Measurements from ENCODE around the gene CNTNAP2.

CNTNAP2 gene

GRCh38 chr7:148332191-148333186 is 2215.9 kb downstream of the CNTNAP2 start:
- Histone ChIP-seq H3K27ac (ENCODE audit: insufficient read depth, low read length, poor library complexity, severe bottlenecking) (no peak overlapping the region), H3K9me3 (ENCODE audit: control insufficient read depth, low read length) (no peaks in the 10 kb centered on the region), H3K27me3 (replicated peaks; ENCODE audit: control insufficient read depth, insufficient read depth, low read length, poor library complexity, severe bottlenecking) (no peaks in the 10 kb centered on the region), H3K36me3 (ENCODE audit: control insufficient read depth, insufficient read depth, low read length) (no peaks in the 10 kb centered on the region), H3K4me1 (ENCODE audit: control insufficient read depth, insufficient read depth, low read length, poor library complexity, severe bottlenecking) (no peaks in the 10 kb centered on the region), H3K4me3 (ENCODE audit: insufficient read depth, low read depth, low read length, poor library complexity, severe bottlenecking) (no peak overlapping the region)
- no peak for DNase-seq

- DNase-seq = no peak
- H3K36me3 ChIP-seq (ENCODE audit: control insufficient read depth, insufficient read depth, low read length) = no peaks in the 10 kb centered on the region
- H3K27me3 ChIP-seq (replicated peaks; ENCODE audit: control insufficient read depth, insufficient read depth, low read length, poor library complexity, severe bottlenecking) = peaks cover 5% of the 10 kb centered on the region
- no peaks in the 10 kb centered on the region for H3K4me1 ChIP-seq (ENCODE audit: control insufficient read depth, insufficient read depth, low read length, poor library complexity, severe bottlenecking)
- no peaks in the 10 kb centered on the region for H3K9me3 ChIP-seq (ENCODE audit: control insufficient read depth, low read length)
- H3K27ac ChIP-seq (ENCODE audit: insufficient read depth, low read length, poor library complexity, severe bottlenecking) = no peak overlapping the region
- no peak overlapping the region for H3K4me3 ChIP-seq (ENCODE audit: insufficient read depth, low read depth, low read length, poor library complexity, severe bottlenecking)
These were observed 2217.9 kb downstream of the CNTNAP2 start for GRCh38 chr7:148334441-148334956.

- H3K36me3 ChIP-seq (ENCODE audit: control insufficient read depth, insufficient read depth, low read length) = no peaks in the 10 kb centered on the region
- no peak for DNase-seq
- peaks cover 8% of the 10 kb centered on the region for H3K27me3 ChIP-seq (replicated peaks; ENCODE audit: control insufficient read depth, insufficient read depth, low read length, poor library complexity, severe bottlenecking)
- no peaks in the 10 kb centered on the region for H3K9me3 ChIP-seq (ENCODE audit: control insufficient read depth, low read length)
- H3K4me3 ChIP-seq (ENCODE audit: insufficient read depth, low read depth, low read length, poor library complexity, severe bottlenecking) = no peak overlapping the region
- no peak overlapping the region for H3K27ac ChIP-seq (ENCODE audit: insufficient read depth, low read length, poor library complexity, severe bottlenecking)
- H3K4me1 ChIP-seq (ENCODE audit: control insufficient read depth, insufficient read depth, low read length, poor library complexity, severe bottlenecking) = no peaks in the 10 kb centered on the region
These were observed 2218.5 kb downstream of the CNTNAP2 start for GRCh38 chr7:148334959-148335577.

GRCh38 chr7:148335790-148336189 is 2219.2 kb downstream of the CNTNAP2 start:
- no peaks in the 10 kb centered on the region for H3K4me1 ChIP-seq (ENCODE audit: control insufficient read depth, insufficient read depth, low read length, poor library complexity, severe bottlenecking)
- no peak overlapping the region for H3K4me3 ChIP-seq (ENCODE audit: insufficient read depth, low read depth, low read length, poor library complexity, severe bottlenecking)
- H3K27ac ChIP-seq (ENCODE audit: insufficient read depth, low read length, poor library complexity, severe bottlenecking) = no peak overlapping the region
- H3K9me3 ChIP-seq (ENCODE audit: control insufficient read depth, low read length) = no peaks in the 10 kb centered on the region
- no peaks in the 10 kb centered on the region for H3K36me3 ChIP-seq (ENCODE audit: control insufficient read depth, insufficient read depth, low read length)
- peaks cover 15% of the 10 kb centered on the region for H3K27me3 ChIP-seq (replicated peaks; ENCODE audit: control insufficient read depth, insufficient read depth, low read length, poor library complexity, severe bottlenecking)
- no peak for DNase-seq

- DNase-seq = no peak
- Histone ChIP-seq H3K27me3 (replicated peaks; ENCODE audit: control insufficient read depth, insufficient read depth, low read length, poor library complexity, severe bottlenecking) (peaks cover 16% of the 10 kb centered on the region), H3K36me3 (ENCODE audit: control insufficient read depth, insufficient read depth, low read length) (no peaks in the 10 kb centered on the region), H3K4me1 (ENCODE audit: control insufficient read depth, insufficient read depth, low read length, poor library complexity, severe bottlenecking) (no peaks in the 10 kb centered on the region), H3K27ac (ENCODE audit: insufficient read depth, low read length, poor library complexity, severe bottlenecking) (no peak overlapping the region), H3K9me3 (ENCODE audit: control insufficient read depth, low read length) (no peaks in the 10 kb centered on the region), H3K4me3 (ENCODE audit: insufficient read depth, low read depth, low read length, poor library complexity, severe bottlenecking) (no peak overlapping the region)
These were observed 2219.8 kb downstream of the CNTNAP2 start for GRCh38 chr7:148336411-148336810.

GRCh38 chr7:148337246-148337965 is 2220.8 kb downstream of the CNTNAP2 start:
- no peak overlapping the region for H3K27ac ChIP-seq (ENCODE audit: insufficient read depth, low read length, poor library complexity, severe bottlenecking)
- H3K4me1 ChIP-seq (ENCODE audit: control insufficient read depth, insufficient read depth, low read length, poor library complexity, severe bottlenecking) = no peaks in the 10 kb centered on the region
- peaks cover 16% of the 10 kb centered on the region for H3K27me3 ChIP-seq (replicated peaks; ENCODE audit: control insufficient read depth, insufficient read depth, low read length, poor library complexity, severe bottlenecking)
- DNase-seq = no peak
- no peaks in the 10 kb centered on the region for H3K9me3 ChIP-seq (ENCODE audit: control insufficient read depth, low read length)
- H3K4me3 ChIP-seq (ENCODE audit: insufficient read depth, low read depth, low read length, poor library complexity, severe bottlenecking) = no peak overlapping the region
- H3K36me3 ChIP-seq (ENCODE audit: control insufficient read depth, insufficient read depth, low read length) = no peaks in the 10 kb centered on the region

- H3K4me1 ChIP-seq (ENCODE audit: control insufficient read depth, insufficient read depth, low read length, poor library complexity, severe bottlenecking) = no peaks in the 10 kb centered on the region
- H3K9me3 ChIP-seq (ENCODE audit: control insufficient read depth, low read length) = no peaks in the 10 kb centered on the region
- H3K4me3 ChIP-seq (ENCODE audit: insufficient read depth, low read depth, low read length, poor library complexity, severe bottlenecking) = no peak overlapping the region
- DNase-seq = no peak
- H3K27me3 ChIP-seq (replicated peaks; ENCODE audit: control insufficient read depth, insufficient read depth, low read length, poor library complexity, severe bottlenecking) = peaks cover 16% of the 10 kb centered on the region
- no peak overlapping the region for H3K27ac ChIP-seq (ENCODE audit: insufficient read depth, low read length, poor library complexity, severe bottlenecking)
- no peaks in the 10 kb centered on the region for H3K36me3 ChIP-seq (ENCODE audit: control insufficient read depth, insufficient read depth, low read length)
These were observed 2221.6 kb downstream of the CNTNAP2 start for GRCh38 chr7:148337995-148338747.

GRCh38 chr7:148340438-148341280 is 2224.1 kb downstream of the CNTNAP2 start:
- Histone ChIP-seq H3K4me1 (ENCODE audit: control insufficient read depth, insufficient read depth, low read length, poor library complexity, severe bottlenecking) (no peaks in the 10 kb centered on the region), H3K4me3 (ENCODE audit: insufficient read depth, low read depth, low read length, poor library complexity, severe bottlenecking) (no peak overlapping the region), H3K36me3 (ENCODE audit: control insufficient read depth, insufficient read depth, low read length) (no peaks in the 10 kb centered on the region), H3K27ac (ENCODE audit: insufficient read depth, low read length, poor library complexity, severe bottlenecking) (no peak overlapping the region), H3K9me3 (ENCODE audit: control insufficient read depth, low read length) (no peaks in the 10 kb centered on the region), H3K27me3 (replicated peaks; ENCODE audit: control insufficient read depth, insufficient read depth, low read length, poor library complexity, severe bottlenecking) (peaks cover 16% of the 10 kb centered on the region)
- no peak for DNase-seq

- no peak for DNase-seq
- Histone ChIP-seq H3K4me1 (ENCODE audit: control insufficient read depth, insufficient read depth, low read length, poor library complexity, severe bottlenecking) (no peaks in the 10 kb centered on the region), H3K4me3 (ENCODE audit: insufficient read depth, low read depth, low read length, poor library complexity, severe bottlenecking) (no peak overlapping the region)
These were observed 2227.8 kb downstream of the CNTNAP2 start for GRCh38 chr7:148344406-148344805.

More at GRCh38 chr7:148344406-148344805, 2227.8 kb downstream of the CNTNAP2 start:
- H3K27me3 ChIP-seq (replicated peaks; ENCODE audit: control insufficient read depth, insufficient read depth, low read length, poor library complexity, severe bottlenecking) = peaks cover 11% of the 10 kb centered on the region
- no peaks in the 10 kb centered on the region for H3K9me3 ChIP-seq (ENCODE audit: control insufficient read depth, low read length)
- H3K36me3 ChIP-seq (ENCODE audit: control insufficient read depth, insufficient read depth, low read length) = no peaks in the 10 kb centered on the region
- H3K27ac ChIP-seq (ENCODE audit: insufficient read depth, low read length, poor library complexity, severe bottlenecking) = no peak overlapping the region
